ENCODE data around the gene RHBDD3. TPM values are rescaled to one million over a fixed set of nuclear protein-coding genes. Genes with fewer than 3 reads are reported as not detected.
"Not testable (repeated sequence)": the region's sequence is repeated elsewhere in the genome, so short reads cannot be mapped to it uniquely, and the experiment has no call there.

Gene RHBDD3
- total and polyA plus RNA-seq, 2 of the 4 experiments (the other 2 are of a cell fraction), result 5.7 to 21.5 TPM

DNA sequence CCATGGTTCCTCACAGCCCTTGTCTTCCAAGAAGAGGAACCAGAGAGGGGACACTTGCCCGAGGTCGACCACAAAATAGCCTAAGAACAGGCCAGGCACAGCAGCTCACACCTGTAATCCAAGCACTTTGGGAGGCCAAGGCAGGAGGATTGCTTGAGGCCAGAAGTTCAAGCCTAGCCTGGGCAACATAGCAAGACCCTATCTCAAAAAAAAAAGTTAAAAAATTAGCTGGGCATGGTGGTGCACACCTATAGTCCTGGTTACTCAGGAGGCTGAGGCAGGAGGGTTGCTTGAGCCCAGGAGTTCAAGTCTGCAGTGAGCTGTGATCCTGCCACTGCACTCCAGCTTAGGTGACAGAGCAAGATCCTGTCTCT is 48.4 kb downstream of the RHBDD3 start:
- H2BK20ac ChIP-seq (ENCODE audit: low read depth, low read length); H4K5ac ChIP-seq (ENCODE audit: low read depth, low read length); DNase-seq; H3K14ac ChIP-seq (replicated peaks; ENCODE audit: low read depth, low read length); H2BK120ac ChIP-seq (ENCODE audit: low read depth, low read length); H3K23ac ChIP-seq (ENCODE audit: low read depth, low read length); H3K79me1 ChIP-seq (ENCODE audit: low read depth in 1 of 2, low read length in 2 of 2); dilution Hi-C loops (cut with HindIII; ENCODE audit: low sequenced_read_pairs, unreplicated experiment); H2AFZ ChIP-seq (replicated peaks; ENCODE audit: low read length, poor library complexity); H3K18ac ChIP-seq (ENCODE audit: low read depth, low read length); BruUV-seq (replicated peaks); H3K9me1 ChIP-seq (ENCODE audit: insufficient read depth, low read length); intact Hi-C loops (cut with micrococcal nuclease); H4K8ac ChIP-seq (ENCODE audit: low read depth in 2 of 2, low read length in 2 of 2); H3K27ac ChIP-seq (ENCODE audit: insufficient read depth, low read length); ATAC-seq (ENCODE audit: low read depth); H2BK15ac ChIP-seq (ENCODE audit: low read depth, low read length); H4K91ac ChIP-seq (ENCODE audit: insufficient read depth, low read depth, low read length); H3K4me3 ChIP-seq (ENCODE audit: insufficient read depth, low read depth, low read length); H2AK5ac ChIP-seq (ENCODE audit: low read depth, low read length); POLR2A ChIA-PET (ENCODE audit: unreplicated experiment); H3K9me3 ChIP-seq (ENCODE audit: control insufficient read depth, insufficient read depth, low read length); H3K9ac ChIP-seq (ENCODE audit: low read depth, low read length); in situ Hi-C loops (cut with MboI; ENCODE audit: low sequenced_read_pairs); H2BK5ac ChIP-seq (ENCODE audit: low read depth, low read length, poor library complexity, severe bottlenecking); H3K36me3 ChIP-seq (ENCODE audit: control insufficient read depth, insufficient read depth, low read length); H3K4me2 ChIP-seq (ENCODE audit: low read depth, low read length); H3K56ac ChIP-seq (ENCODE audit: extremely low read depth, insufficient read depth, low read length); H3K4ac ChIP-seq (ENCODE audit: low read depth, low read length); H2AK9ac ChIP-seq (replicated peaks; ENCODE audit: low read depth, low read length, poor library complexity); H4K20me1 ChIP-seq (ENCODE audit: insufficient read depth, low read length): not testable (repeated sequence)
- Histone ChIP-seq H3K4me1 (ENCODE audit: control insufficient read depth, insufficient read depth, low read length) (peaks cover 11% of the 10 kb centered on the region), H3K27me3 (ENCODE audit: control insufficient read depth, insufficient read depth, low read length) (peaks cover 12% of the 10 kb centered on the region)
- CTCF ChIA-PET, result interaction anchor here (0.6 kb wide), 2 partner anchors 26 to 277 kb away, joined by 3 read pairs; no protein-coding TSS in a partner anchor
- WGBS, 2 experiments (ENCODE audit: extremely low coverage in 2 of 2, insufficient read length in 1 of 2), result 60% methylated on average over 2 of the region's 2 CpGs; no CpG with 5 or more reads in 1 of the 2 experiments

Data from IMR-90 (cell line).